Vagina (tissue), 2 donors: ENCODE data around the gene FHIT. TPM values are rescaled to one million over a fixed set of nuclear protein-coding genes. Genes with fewer than 3 reads are reported as not detected.
"Not testable (repeated sequence)": the region's sequence is repeated elsewhere in the genome, so short reads cannot be mapped to it uniquely, and the experiment has no call there.

Experiments
- DNase-seq, 2 donors: peaks; one replicate each; pipeline ENCODE4 v3.0.0-alpha.2; 2017; ENCODE audit errors: extremely low spot score in 2 of 2
- H3K27ac ChIP-seq: fragments of 200-600 bp; sonication (generic); one replicate; pipeline ENCODE4 v1.5.1; 2019
- H3K27me3 ChIP-seq: fragments of 200-600 bp; sonication (generic); one replicate; pipeline ENCODE4 v1.5.1; 2019
- H3K36me3 ChIP-seq, 2 donors: fragments of 200-600 bp; sonication (generic); one replicate each; pipeline ENCODE4 v1.5.1; 2017 to 2019
- H3K4me1 ChIP-seq: fragments of 200-600 bp; sonication (generic); one replicate; pipeline ENCODE4 v1.5.1; 2019
- H3K4me3 ChIP-seq, 2 donors: fragments of 200-600 bp; sonication (generic); 1 replicate in 1 of 2; 2 replicates in 1 of 2; pipeline ENCODE4 v1.5.1; 2016 to 2019
- H3K9me3 ChIP-seq: fragments of 200-600 bp; sonication (generic); one replicate; pipeline ENCODE4 v1.5.1; 2019
- POLR2A ChIP-seq, 2 donors: fragments of 450-650 bp; IDR thresholded peaks; one replicate each; pipeline ENCODE4 v1.6.1; 2017; ENCODE audit warnings: antibody characterized with exemption in 2 of 2, mild to moderate bottlenecking in 2 of 2, moderate library complexity in 2 of 2
- POLR2AphosphoS5 ChIP-seq, 2 donors: sonication (generic); formaldehyde crosslinking; IDR thresholded peaks; one replicate each; pipeline ENCODE4 v1.9.0; 2017; ENCODE audit warnings: antibody characterized with exemption in 2 of 2, mild to moderate bottlenecking in 2 of 2, low read depth in 1 of 2; ENCODE audit not compliant: insufficient read depth in 1 of 2
- intact Hi-C: fragments of 100-400 bp; cut with DNase I; formaldehyde crosslinking; loops from one replicate; pipeline ENCODE4 v1.15.1; 2023
- total RNA-seq: library from RNA; depleted of rRNA; stranded (reverse); fragments of >200 nt; gene quantifications from one replicate; pipeline ENCODE4 v1.2.3, GENCODE V29; 2016
- TF ChIP-seq, protein P1 (sequence below), 3 experiments: fragments of 450-650 bp in 2 of 3; fragments of 200-600 bp in 1 of 3; sonication (generic) in 1 of 3; IDR thresholded peaks; one replicate each; pipeline ENCODE4 v1.5.1; 2017 to 2019; ENCODE audit warnings: antibody characterized with exemption in 3 of 3, mild to moderate bottlenecking in 2 of 3, moderate library complexity in 2 of 3

Gene FHIT
- total RNA-seq, 1 donor from 2014 or later = 7.9 TPM

DNA sequence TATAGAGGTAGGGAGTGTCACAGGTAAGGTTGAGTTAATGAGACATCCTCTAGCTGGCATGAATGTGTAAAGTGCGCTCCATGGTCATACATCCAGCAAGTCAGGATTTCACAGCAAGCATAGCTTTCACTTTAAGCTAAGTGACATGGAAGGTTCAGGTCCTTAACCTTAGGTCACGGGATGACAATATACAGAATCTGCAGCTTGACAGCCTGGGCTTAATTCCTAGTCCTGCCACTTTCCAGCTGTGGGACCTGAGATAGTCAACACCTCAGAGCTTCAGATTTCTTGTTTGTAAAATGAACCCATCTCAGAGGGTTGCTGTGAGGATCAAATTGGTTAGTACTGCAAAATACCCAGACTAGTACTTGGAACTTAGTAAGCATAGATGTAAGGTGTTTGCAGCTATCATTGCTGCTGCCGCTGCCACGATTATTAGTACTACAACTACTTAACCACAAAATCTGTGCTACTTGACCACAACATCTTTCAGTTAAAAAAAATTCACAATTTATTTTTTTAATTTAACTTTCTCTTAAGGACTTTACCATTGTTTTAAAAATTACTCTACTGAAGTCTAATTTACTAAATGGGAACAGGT lies 1311.3 kb downstream of the FHIT start:
- Histone ChIP-seq H3K4me1 (no peaks in the 10 kb centered on the region), H3K27ac (no peak overlapping the region), H3K36me3 (no peaks in the 10 kb centered on the region), H3K4me3 (no peak overlapping the region), H3K27me3 (no peaks in the 10 kb centered on the region), H3K9me3 (no peaks in the 10 kb centered on the region)
- intact Hi-C loops = no loop called here
- TF ChIP-seq POLR2A (IDR thresholded peaks at IDR 0.05) = no peak
- TF ChIP-seq, protein P1, sequence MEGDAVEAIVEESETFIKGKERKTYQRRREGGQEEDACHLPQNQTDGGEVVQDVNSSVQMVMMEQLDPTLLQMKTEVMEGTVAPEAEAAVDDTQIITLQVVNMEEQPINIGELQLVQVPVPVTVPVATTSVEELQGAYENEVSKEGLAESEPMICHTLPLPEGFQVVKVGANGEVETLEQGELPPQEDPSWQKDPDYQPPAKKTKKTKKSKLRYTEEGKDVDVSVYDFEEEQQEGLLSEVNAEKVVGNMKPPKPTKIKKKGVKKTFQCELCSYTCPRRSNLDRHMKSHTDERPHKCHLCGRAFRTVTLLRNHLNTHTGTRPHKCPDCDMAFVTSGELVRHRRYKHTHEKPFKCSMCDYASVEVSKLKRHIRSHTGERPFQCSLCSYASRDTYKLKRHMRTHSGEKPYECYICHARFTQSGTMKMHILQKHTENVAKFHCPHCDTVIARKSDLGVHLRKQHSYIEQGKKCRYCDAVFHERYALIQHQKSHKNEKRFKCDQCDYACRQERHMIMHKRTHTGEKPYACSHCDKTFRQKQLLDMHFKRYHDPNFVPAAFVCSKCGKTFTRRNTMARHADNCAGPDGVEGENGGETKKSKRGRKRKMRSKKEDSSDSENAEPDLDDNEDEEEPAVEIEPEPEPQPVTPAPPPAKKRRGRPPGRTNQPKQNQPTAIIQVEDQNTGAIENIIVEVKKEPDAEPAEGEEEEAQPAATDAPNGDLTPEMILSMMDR (IDR thresholded peaks at IDR 0.05) = no peak
- TF ChIP-seq POLR2AphosphoS5 (IDR thresholded peaks at IDR 0.05; ENCODE audit: insufficient read depth in 1 of 2, low read depth in 1 of 2) = no peak
- no peak for DNase-seq

DNA sequence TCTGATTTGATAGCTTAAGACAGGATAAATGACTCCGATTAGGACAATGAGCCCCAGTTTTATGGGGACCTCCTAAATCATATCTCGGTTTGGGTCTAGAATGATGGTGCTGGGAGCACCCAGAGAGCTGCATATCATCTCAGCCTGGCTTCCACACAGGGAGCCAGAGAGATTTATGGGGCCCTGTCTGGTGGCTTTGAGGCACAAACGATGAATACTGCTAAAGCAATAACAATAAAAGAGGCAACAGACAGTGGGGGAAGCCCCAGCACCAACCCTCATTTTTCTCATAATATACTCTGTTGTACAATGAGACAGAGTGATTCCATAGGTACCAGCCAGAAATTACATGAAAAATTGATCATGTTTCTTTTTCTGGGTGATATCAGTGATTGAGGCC lies 1312.4 kb downstream of the FHIT start:
- no peak for DNase-seq
- TF ChIP-seq POLR2AphosphoS5 (IDR thresholded peaks at IDR 0.05; ENCODE audit: insufficient read depth in 1 of 2, low read depth in 1 of 2) (no peak), POLR2A (IDR thresholded peaks at IDR 0.05) (no peak)
- TF ChIP-seq, protein P1 (IDR thresholded peaks at IDR 0.05) = no peak
- Histone ChIP-seq H3K27me3 (no peaks in the 10 kb centered on the region), H3K36me3 (no peaks in the 10 kb centered on the region), H3K4me3 (no peak overlapping the region), H3K27ac (no peak overlapping the region), H3K4me1 (no peaks in the 10 kb centered on the region), H3K9me3 (no peaks in the 10 kb centered on the region)
- intact Hi-C loops = no loop called here

DNA sequence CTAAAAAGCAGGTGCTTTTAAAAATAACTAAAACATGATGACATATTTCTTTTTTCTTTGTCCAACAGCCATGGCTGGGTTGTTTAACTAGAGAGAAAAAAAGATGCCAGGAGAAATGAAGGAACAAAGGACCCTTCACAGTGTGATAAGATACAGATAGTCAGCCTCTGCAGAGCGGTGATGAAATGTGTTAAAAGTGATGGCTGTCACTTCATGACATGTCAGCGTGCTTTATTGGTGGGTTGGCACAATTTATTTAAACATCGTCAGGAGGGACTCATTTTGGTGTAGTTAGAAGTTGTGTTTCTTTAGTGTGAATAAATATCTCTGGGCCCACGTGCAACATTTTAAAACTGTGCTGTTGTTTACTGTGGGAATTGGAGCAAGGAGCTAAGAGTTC lies 1314.1 kb downstream of the FHIT start:
- Histone ChIP-seq H3K27me3 (no peaks in the 10 kb centered on the region), H3K27ac (no peak overlapping the region), H3K36me3 (no peaks in the 10 kb centered on the region), H3K4me3 (no peak overlapping the region), H3K4me1 (no peaks in the 10 kb centered on the region), H3K9me3 (no peaks in the 10 kb centered on the region)
- TF ChIP-seq POLR2AphosphoS5 (IDR thresholded peaks at IDR 0.05; ENCODE audit: insufficient read depth in 1 of 2, low read depth in 1 of 2) = no peak
- TF ChIP-seq POLR2A (IDR thresholded peaks at IDR 0.05) = no peak
- TF ChIP-seq, protein P1 (IDR thresholded peaks at IDR 0.05) = no peak
- intact Hi-C loops = no loop called here
- DNase-seq = no peak

DNA sequence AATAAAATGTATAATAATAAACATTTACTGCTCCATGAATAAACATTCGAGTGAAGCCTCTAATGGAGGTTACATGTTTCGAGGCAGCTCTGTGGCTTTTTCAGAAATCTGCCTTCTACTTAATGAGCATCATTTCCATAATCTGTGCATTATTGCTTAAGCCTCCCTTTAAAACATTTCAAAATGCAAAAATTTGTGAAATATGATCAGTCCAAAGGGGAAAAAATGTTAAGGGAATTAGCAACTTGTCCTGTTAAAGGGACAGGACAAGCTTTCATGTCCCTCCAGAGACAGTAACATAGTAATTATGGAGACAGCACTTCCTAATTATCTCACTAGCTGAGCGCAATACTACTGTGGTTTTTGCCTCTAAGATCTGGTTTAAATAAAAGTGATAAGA lies 1314.8 kb downstream of the FHIT start:
- intact Hi-C loops = no loop called here
- Histone ChIP-seq H3K27ac (no peak overlapping the region), H3K9me3 (no peaks in the 10 kb centered on the region), H3K27me3 (no peaks in the 10 kb centered on the region), H3K4me3 (no peak overlapping the region), H3K36me3 (no peaks in the 10 kb centered on the region), H3K4me1 (no peaks in the 10 kb centered on the region)
- DNase-seq = no peak
- TF ChIP-seq POLR2A (IDR thresholded peaks at IDR 0.05) = no peak
- no peak for TF ChIP-seq POLR2AphosphoS5 (IDR thresholded peaks at IDR 0.05; ENCODE audit: insufficient read depth in 1 of 2, low read depth in 1 of 2)
- TF ChIP-seq, protein P1 (IDR thresholded peaks at IDR 0.05) = no peak

DNA sequence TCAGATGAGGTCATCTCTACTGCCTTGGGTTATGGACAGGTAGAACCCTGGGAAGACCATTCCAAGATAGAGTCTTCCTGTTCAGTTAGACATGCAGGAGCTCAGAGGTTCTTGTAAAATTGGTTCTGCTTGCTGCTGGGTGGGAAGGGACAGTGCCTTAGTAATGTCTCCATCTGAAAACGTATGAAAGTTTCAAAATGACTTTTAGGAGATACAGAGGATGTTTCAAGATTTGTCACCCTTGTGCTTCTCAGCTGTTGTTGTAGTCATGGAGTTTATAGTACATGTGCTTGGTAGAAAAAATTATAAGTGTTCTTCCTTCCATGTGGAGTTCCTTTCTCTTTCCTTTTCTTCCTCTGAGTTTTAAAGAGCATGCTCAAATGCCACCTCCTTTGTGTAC lies 1316.2 kb downstream of the FHIT start:
- Histone ChIP-seq H3K4me3 (no peak overlapping the region), H3K4me1 (no peaks in the 10 kb centered on the region), H3K27me3 (no peaks in the 10 kb centered on the region), H3K9me3 (no peaks in the 10 kb centered on the region), H3K36me3 (no peaks in the 10 kb centered on the region), H3K27ac (no peak overlapping the region)
- intact Hi-C loops = no loop called here
- TF ChIP-seq, protein P1 (IDR thresholded peaks at IDR 0.05) = no peak
- TF ChIP-seq POLR2A (IDR thresholded peaks at IDR 0.05) = no peak
- TF ChIP-seq POLR2AphosphoS5 (IDR thresholded peaks at IDR 0.05; ENCODE audit: insufficient read depth in 1 of 2, low read depth in 1 of 2) = no peak
- no peak for DNase-seq

DNA sequence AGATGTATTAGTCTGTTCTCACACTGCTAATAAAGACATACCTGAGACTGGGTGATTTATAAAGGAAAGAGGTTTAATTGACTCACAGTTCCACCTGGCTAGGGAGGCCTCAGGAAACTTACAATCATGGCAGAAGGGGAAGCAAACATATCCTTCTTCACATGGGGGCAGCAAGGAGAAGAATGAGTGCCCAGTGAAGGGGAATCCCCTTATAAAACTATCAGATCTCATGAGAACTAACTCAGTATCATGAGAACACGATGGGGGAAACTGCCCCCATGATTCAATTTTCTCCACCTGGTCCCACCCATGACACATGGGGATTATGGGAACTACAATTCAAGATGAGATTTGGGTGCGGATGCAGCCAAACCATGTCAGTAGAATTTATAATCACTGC lies 1316.7 kb downstream of the FHIT start:
- intact Hi-C loops = not testable (repeated sequence)

More for the DNA sequence above, 1316.7 kb downstream of the FHIT start:
- DNase-seq, H3K9me3 ChIP-seq, H3K36me3 ChIP-seq, H3K27ac ChIP-seq, H3K27me3 ChIP-seq, H3K4me3 ChIP-seq, H3K4me1 ChIP-seq: not testable (repeated sequence)
